Caco-2 (cell line): ENCODE measurements around the gene LRRC55. TPM values are rescaled to one million over a fixed set of nuclear protein-coding genes. Genes with fewer than 3 reads are reported as not detected.

Source experiments
- BruUV-seq: library from RNA; stranded (reverse); fragments of 400-500 nt; replicated peaks from 2 replicates; lab custom pipeline; 2021; lab: Mats Ljungman, UMichigan
- CTCF ChIA-PET: fragments of 300-600 bp; sonication (Branson Sonifier 250); formaldehyde crosslinking; loops from one replicate; lab custom pipeline; 2022; ENCODE audit warnings: antibody characterized with exemption; lab: Charles Lee
- POLR2A ChIA-PET: fragments of 300-600 bp; sonication (Branson Sonifier 250); formaldehyde crosslinking; loops from one replicate; lab custom pipeline; 2022; ENCODE audit warnings: antibody characterized with exemption; lab: Charles Lee
- DNase-seq, 2 experiments: peaks; one replicate each; pipeline versions ENCODE4 v3.0.0 to v3.0.0-alpha.2; 2020 to 2022
- H3K27me3 ChIP-seq: replicated peaks from 2 replicates; pipeline ENCODE4 v1.6.0; 2011; ENCODE audit warnings: low read length; ENCODE audit not compliant: control insufficient read depth, insufficient read depth
- H3K36me3 ChIP-seq: 2 replicates; pipeline ENCODE4 v1.5.1; 2011; ENCODE audit warnings: low read length; ENCODE audit not compliant: control insufficient read depth, insufficient read depth
- H3K4me1 ChIP-seq: fragments of 250-450 bp; sonication (Bioruptor Pico); 2 replicates; pipeline ENCODE4 v1.5.1; 2020; ENCODE audit warnings: mild to moderate bottlenecking
- H3K4me3 ChIP-seq: 2 replicates; pipeline ENCODE4 v1.5.1; 2011; ENCODE audit warnings: low read depth, mild to moderate bottlenecking, control low read depth, low read length
- H3K9me3 ChIP-seq: fragments of 250-450 bp; sonication (Bioruptor Pico); 2 replicates; pipeline ENCODE4 v1.5.1; 2020; ENCODE audit warnings: mild to moderate bottlenecking, moderate library complexity
- H3K27ac Mint-ChIP-seq: one replicate; pipeline ENCODE4 v1.8.0; 2022; ENCODE audit warnings: mixed read lengths; ENCODE audit not compliant: unreplicated experiment
- H3K27me3 Mint-ChIP-seq: one replicate; pipeline ENCODE4 v1.8.0; 2022; ENCODE audit warnings: mixed read lengths; ENCODE audit not compliant: insufficient read depth, unreplicated experiment
- H3K36me3 Mint-ChIP-seq: one replicate; pipeline ENCODE4 v1.8.0; 2022; ENCODE audit warnings: mild to moderate bottlenecking, mixed read lengths; ENCODE audit not compliant: insufficient read depth, unreplicated experiment
- H3K4me1 Mint-ChIP-seq: one replicate; pipeline ENCODE4 v1.8.0; 2022; ENCODE audit warnings: low read depth, mixed read lengths; ENCODE audit not compliant: unreplicated experiment
- H3K4me3 Mint-ChIP-seq: one replicate; pipeline ENCODE4 v1.8.0; 2022; ENCODE audit warnings: mild to moderate bottlenecking, moderate library complexity, mixed read lengths; ENCODE audit not compliant: unreplicated experiment
- H3K9me3 Mint-ChIP-seq: one replicate; pipeline ENCODE4 v1.8.0; 2022; ENCODE audit warnings: mixed read lengths; ENCODE audit not compliant: unreplicated experiment
- CTCF ChIP-seq, 2 experiments: fragments of 200-600 bp in 1 of 2; IDR thresholded peaks; 1 replicate in 1 of 2; 2 replicates in 1 of 2; pipeline versions ENCODE4 v1.5.1 to v1.8.0; 2011 to 2022; ENCODE audit warnings: antibody characterized with exemption in 1 of 2, control low read depth in 1 of 2, inconsistent platforms in 1 of 2, low read depth in 1 of 2, low read length in 1 of 2, mild to moderate bottlenecking in 1 of 2, moderate library complexity in 1 of 2; ENCODE audit not compliant: insufficient read depth in 1 of 2, severe bottlenecking in 1 of 2, unreplicated experiment in 1 of 2
- intact Hi-C: fragments of 100-400 bp; cut with micrococcal nuclease; formaldehyde crosslinking; loops from one replicate; pipeline ENCODE4 v1.10.0; 2022; ENCODE audit not compliant: unreplicated experiment
- total RNA-seq: library from RNA; stranded (reverse); gene quantifications from 2 replicates; pipeline ENCODE4 v1.2.3, GENCODE V29; 2022

The LRRC55 gene
- total RNA-seq, 1 experiment from 2014 or later, result not detected

DNA sequence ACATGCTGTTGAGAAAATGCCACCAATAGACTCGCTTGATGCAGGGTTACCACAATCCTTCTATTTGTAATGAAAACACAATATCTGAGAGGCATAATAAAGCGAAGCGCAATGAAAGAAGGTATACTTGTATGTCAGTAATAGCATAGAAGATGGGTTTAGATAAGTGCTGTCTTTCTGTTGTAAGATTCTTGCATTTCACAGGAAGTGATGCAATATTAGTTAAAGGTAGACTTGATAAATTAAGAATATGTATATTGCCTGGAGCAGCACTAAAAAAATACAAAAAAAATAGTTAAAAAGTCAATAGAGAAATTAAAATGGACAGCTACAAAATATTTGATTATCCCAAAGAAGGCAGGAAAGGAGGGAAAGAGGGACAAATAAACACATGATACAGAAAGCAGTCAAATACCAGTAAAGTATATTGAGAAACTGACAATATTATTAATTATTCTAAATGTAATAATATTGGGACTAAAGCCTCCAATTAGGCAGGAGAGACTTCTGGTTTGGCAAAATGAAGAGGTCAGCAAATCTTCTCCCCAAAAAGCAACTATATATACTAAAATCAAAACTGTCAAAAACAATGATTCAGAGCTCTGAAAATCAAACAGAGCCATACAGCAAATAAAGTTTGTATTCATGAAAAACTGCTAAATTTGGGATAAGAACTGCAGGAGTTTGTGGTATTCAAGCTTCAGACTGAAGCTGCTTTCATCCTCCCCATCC lies 46.6 kb upstream of the LRRC55 start:
- no peak overlapping the region for H3K4me3 Mint-ChIP-seq
- DNase-seq, result no peak
- ChIA-PET CTCF (interaction anchor here (0.7 to 1.4 kb wide), 2 partner anchors 95 to 114 kb away, joined by 3 to 4 read pairs; no protein-coding TSS in a partner anchor), POLR2A (no interaction called here)
- Histone ChIP-seq H3K4me1 (no peaks in the 10 kb centered on the region; the same call in 1 of the 2 replicates), H3K27me3 (no peaks in the 10 kb centered on the region), H3K4me3 (no peak overlapping the region), H3K36me3 (no peaks in the 10 kb centered on the region), H3K9me3 (no peaks in the 10 kb centered on the region)
- no peaks in the 10 kb centered on the region for H3K9me3 Mint-ChIP-seq
- H3K4me1 Mint-ChIP-seq, result no peaks in the 10 kb centered on the region
- H3K27ac Mint-ChIP-seq, result no peak overlapping the region
- no peaks in the 10 kb centered on the region for H3K36me3 Mint-ChIP-seq
- no TSS peak for BruUV-seq
- peaks cover 13% of the 10 kb centered on the region for H3K27me3 Mint-ChIP-seq
- no peak for TF ChIP-seq CTCF (IDR thresholded peaks at IDR 0.05; ENCODE audit: insufficient read depth in 1 of 2, low read depth in 1 of 2, low read length in 1 of 2, severe bottlenecking in 1 of 2, unreplicated experiment in 1 of 2)
- intact Hi-C loops, result no loop called here

- Mint-ChIP-seq H3K36me3 (no peaks in the 10 kb centered on the region), H3K4me1 (no peaks in the 10 kb centered on the region), H3K4me3 (no peak overlapping the region), H3K27ac (no peak overlapping the region), H3K9me3 (no peaks in the 10 kb centered on the region), H3K27me3 (peaks cover 3% of the 10 kb centered on the region)
- Histone ChIP-seq H3K4me1 (no peaks in the 10 kb centered on the region; the same call in 1 of the 2 replicates), H3K9me3 (no peaks in the 10 kb centered on the region), H3K36me3 (no peaks in the 10 kb centered on the region), H3K27me3 (no peaks in the 10 kb centered on the region), H3K4me3 (no peak overlapping the region)
- no peak for TF ChIP-seq CTCF (IDR thresholded peaks at IDR 0.05; ENCODE audit: insufficient read depth in 1 of 2, low read depth in 1 of 2, low read length in 1 of 2, severe bottlenecking in 1 of 2, unreplicated experiment in 1 of 2)
- CTCF ChIA-PET, result no interaction called here
- DNase-seq, result no peak
- POLR2A ChIA-PET, result no interaction called here
- no TSS peak for BruUV-seq
- intact Hi-C loops, result loop anchor here (5.0 kb wide), 1 partner anchor 42 kb away; the partner anchor contains the start of gene LRRC55
Measured at GRCh38 chr11:57140568-57140967, 41.2 kb upstream of the LRRC55 start.

GRCh38 chr11:57143459-57143858 lies 38.3 kb upstream of the LRRC55 start:
- no TSS peak for BruUV-seq
- no peak for DNase-seq
- H3K4me1 Mint-ChIP-seq, result no peaks in the 10 kb centered on the region
- no peaks in the 10 kb centered on the region for H3K9me3 Mint-ChIP-seq
- H3K4me3 Mint-ChIP-seq, result no peak overlapping the region
- POLR2A ChIA-PET, result no interaction called here
- Histone ChIP-seq H3K27me3 (no peaks in the 10 kb centered on the region), H3K4me1 (no peaks in the 10 kb centered on the region; the same call in 1 of the 2 replicates), H3K4me3 (no peak overlapping the region), H3K36me3 (no peaks in the 10 kb centered on the region), H3K9me3 (no peaks in the 10 kb centered on the region)
- no peaks in the 10 kb centered on the region for H3K36me3 Mint-ChIP-seq
- CTCF ChIA-PET, result no interaction called here
- no peak overlapping the region for H3K27ac Mint-ChIP-seq
- intact Hi-C loops, result loop anchor here (5.0 kb wide), 1 partner anchor 39 kb away; the partner anchor contains the start of gene LRRC55
- peaks cover 6% of the 10 kb centered on the region for H3K27me3 Mint-ChIP-seq
- no peak for TF ChIP-seq CTCF (IDR thresholded peaks at IDR 0.05; ENCODE audit: insufficient read depth in 1 of 2, low read depth in 1 of 2, low read length in 1 of 2, severe bottlenecking in 1 of 2, unreplicated experiment in 1 of 2)
